CD4-positive, alpha-beta T cell treated with Interleukin-6 at 100 ng/mL for 8 hours (primary cell): ENCODE data around the gene DNMT3A.
"Not testable (repeated sequence)": the region's sequence is repeated elsewhere in the genome, so short reads cannot be mapped to it uniquely, and the experiment has no call there.

Source experiments
- DNase-seq: peaks from one replicate; pipeline ENCODE4 v3.0.0-alpha.2; 2020; ENCODE audit warnings: mixed read lengths, low spot score

The DNMT3A gene

GRCh38 chr2:25234738-25235137 is 107.0 kb downstream of the DNMT3A start:
- DNase-seq = no peak

DNA sequence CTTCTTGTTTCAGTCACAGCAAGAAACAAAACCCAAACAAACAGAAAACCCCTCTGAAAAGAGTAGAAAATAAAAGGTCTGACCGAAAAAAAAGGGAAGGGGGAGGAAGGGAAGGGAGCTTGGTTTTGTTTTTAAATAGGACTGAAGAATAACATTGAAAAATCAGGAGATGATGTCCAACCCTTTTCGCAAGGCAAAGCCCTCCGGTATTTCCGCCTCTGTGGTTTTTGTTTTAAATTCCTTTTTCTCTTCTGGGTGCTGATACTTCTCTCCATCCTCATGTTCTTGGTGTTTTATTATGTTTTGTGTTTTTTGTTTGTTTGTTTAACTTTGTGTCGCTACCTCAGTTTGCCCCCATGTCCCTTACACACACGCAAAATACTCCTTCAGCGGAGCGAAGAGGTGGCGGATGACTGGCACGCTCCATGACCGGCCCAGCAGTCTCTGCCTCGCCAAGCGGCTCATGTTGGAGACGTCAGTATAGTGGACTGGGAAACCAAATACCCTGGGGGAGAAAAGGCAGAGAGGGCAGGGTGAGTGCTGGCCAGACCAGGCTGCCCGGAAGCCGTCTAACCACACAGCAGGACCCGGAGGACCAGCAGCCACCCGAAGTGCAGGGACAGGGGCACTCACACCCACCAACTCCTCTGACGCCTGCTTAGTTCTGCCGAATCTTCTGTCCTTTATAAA is 107.7 kb downstream of the DNMT3A start:
- no peak for DNase-seq

DNA sequence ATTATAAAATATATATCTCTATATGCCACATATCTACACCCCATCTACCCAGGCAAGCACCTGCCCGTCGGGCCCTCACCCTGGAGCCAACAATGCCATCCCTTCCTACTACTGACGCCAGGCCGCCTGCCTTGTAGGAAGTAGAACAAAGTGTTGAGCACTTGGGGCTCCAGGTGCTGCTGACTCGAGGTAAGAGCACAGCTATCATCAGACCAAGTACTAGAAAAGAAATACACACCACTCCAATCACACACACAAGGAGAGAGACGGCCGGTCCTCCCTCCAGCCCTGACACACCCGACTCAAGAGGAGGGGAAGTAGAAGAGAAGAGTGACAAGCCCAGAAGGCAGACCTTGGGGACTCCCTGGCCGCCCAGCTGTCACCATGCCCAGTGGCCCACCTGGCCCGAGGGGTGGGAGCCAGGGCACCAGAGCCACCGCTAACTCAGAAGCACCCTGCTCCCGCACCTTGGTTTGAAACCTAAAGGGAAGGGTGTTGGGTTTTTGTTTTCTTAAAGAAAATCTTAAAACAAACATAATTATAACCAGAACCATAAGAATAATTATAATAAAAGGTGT is 109.4 kb downstream of the DNMT3A start:
- no peak for DNase-seq

DNA sequence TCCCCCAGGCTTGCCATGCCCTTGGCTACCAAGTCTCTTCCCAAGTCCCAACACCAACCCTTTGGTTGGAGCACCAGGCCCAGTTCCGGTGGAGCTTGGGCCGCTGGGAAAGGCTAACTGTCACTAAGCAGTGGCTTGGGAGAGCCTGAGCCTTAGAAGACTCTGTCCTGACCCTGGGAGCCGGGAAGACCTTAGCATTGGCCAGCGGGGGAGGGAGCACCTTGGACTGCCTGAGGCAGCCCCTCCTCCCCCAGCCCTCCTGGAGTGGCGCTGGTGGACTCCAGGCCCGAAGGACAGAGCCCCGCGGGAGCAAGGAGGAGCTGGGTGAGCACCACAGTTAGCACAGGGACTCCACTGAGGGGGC is 110.8 kb downstream of the DNMT3A start:
- no peak for DNase-seq

DNA sequence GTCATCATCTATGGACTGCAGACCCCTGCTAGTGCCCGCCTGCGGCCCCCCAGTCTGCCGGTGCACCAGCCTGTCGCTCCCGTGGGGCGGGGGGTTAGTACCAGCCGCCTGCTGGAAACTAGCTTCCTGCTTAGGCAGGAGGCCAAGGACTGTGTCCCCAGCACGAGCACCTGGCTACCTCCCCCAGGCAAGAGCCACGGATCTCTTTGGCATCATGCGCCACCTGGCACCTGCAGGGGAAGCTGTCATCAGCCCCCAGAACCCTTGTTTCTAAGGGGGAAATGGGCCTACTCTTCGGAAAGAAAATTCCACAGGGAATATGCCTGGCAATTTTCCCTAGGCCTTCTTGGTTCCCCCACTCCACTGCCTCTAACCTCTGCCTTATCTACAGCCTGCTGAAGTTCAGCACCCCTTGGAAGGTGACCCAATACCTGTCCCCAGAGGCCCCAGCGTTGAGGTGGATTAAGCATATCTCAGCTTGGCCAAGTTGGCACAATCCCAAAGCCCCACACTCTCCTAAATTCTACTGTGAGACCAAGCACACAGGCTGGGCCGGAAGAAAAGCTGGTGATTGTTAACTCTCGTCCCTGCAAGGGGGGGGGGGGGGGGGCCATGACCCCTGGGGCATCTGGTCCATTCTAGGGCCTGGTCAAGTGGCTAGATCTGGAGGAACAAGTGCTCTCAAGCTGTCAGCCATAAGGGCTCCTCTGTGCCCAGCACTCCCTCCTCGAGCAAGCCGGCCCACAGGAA is 111.4 kb downstream of the DNMT3A start:
- no peak for DNase-seq

- DNase-seq = no peak
These were observed 112.2 kb downstream of the DNMT3A start for GRCh38 chr2:25229279-25230197.

GRCh38 chr2:25228848-25229278 is 112.9 kb downstream of the DNMT3A start:
- DNase-seq = peak; percentile 16

- no peak for DNase-seq
These were observed 114.1 kb downstream of the DNMT3A start for GRCh38 chr2:25227576-25227975.

- no peak for DNase-seq
These were observed 114.9 kb downstream of the DNMT3A start for GRCh38 chr2:25226827-25227226.

DNA sequence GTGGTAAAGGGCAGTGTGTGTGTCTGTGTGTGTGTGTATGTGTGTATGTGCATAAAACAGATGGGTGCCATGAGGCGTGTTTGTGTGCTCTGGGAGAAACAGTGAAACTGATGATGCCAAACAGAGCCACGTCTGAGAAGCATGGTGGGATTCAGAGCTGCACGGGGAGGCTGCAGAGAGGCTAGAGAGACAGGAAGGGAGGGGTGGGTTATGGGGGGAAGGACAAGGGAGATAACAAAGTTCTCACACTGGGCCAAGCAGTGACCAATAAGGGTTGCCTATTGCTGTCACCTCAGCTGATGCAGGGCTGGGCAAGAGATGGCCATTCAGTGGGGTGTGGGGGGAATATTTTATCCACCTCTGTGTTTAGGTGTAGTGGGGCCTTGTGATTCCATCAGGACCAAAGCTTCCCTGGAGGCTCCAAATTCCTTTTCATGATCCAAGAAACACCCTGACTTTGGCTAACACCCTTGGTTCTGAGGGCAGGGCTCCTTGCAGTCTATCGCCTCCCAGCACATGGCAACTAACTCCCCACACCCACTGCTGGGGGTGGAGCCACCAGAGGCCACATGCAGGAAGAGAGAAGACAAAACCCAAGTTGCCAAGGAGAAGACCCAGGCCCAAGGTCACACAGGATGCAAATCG is 119.1 kb downstream of the DNMT3A start:
- DNase-seq = no peak

DNA sequence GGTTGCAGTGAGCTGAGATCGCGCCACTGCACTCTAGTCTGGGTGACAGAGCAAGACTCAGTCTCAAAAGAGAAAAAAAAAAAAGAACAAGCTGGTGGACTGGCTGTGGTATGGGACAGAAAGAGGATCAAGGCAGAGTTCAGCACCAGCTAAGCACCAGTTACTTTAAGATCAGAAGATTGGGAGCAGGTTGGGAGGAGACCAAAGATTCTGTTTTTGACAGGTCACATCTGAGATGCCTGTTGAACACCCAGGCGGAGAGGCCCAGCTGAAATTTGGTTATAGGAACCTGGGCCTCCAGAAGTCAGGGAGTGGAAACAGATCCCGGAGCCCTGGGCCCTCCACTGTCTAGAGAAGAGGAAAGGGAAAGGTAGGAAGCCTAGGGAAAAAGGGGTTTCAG is 120.1 kb downstream of the DNMT3A start:
- DNase-seq = no peak

GRCh38 chr2:25220313-25220712 is 121.4 kb downstream of the DNMT3A start:
- no peak for DNase-seq

- no peak for DNase-seq
These were observed 122.1 kb downstream of the DNMT3A start for GRCh38 chr2:25219621-25220020.

- no peak for DNase-seq
These were observed 123.6 kb downstream of the DNMT3A start for GRCh38 chr2:25218100-25218499.

DNA sequence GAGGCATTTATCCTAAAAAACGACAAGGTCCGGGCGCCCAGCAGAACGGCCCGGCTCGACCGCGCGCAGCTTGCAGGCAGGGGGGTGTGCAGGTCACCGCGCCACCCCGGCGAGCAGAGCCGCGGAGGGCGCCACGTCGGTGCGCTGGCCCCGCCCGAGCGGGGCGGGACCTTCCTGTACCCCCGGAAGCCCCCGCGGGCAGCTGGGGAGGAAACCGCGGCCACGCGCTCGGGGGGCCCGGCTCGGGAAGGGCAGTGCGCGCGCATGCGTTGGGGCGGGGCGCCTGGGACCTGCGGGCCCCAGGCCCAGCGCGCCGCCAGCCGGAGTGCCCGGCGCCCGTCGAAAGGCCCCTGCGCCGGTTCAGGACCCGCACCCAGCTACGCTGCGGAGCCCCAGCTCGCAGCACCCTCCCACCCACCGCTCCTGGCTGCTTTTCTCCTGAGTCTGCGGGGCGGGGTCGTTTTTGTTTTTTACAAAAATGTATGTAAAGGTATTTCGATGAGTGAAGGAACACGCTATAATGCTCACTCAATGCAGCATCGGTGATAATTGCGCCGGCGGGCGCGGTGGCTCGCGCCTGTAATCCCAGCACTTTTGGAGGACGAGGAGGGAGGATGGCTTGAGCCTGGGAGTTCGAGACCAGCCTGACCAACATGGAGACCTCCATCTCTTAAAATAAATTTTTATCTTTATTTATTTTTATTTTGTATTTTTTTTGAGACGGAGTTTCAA is 125.6 kb downstream of the DNMT3A start:
- peak; percentile 89 for DNase-seq

GRCh38 chr2:25215232-25215631 is 126.5 kb downstream of the DNMT3A start:
- DNase-seq = no peak

- no peak for DNase-seq
These were observed 128.5 kb downstream of the DNMT3A start for GRCh38 chr2:25213229-25213628.

- not testable (repeated sequence) for DNase-seq
These were observed 130.8 kb downstream of the DNMT3A start for GRCh38 chr2:25210923-25211322.

- no peak for DNase-seq
These were observed 134.6 kb downstream of the DNMT3A start for GRCh38 chr2:25207078-25207545.

- DNase-seq = no peak
These were observed 137.4 kb downstream of the DNMT3A start for GRCh38 chr2:25204190-25204838.
